Astrocyte (in vitro differentiated cells and primary cell): Measurements from ENCODE around the gene MN1.

ENCODE experiments used
- CTCF ChIP-seq: IDR thresholded peaks from 2 replicates; pipeline ENCODE4 v1.5.1; 2011; ENCODE audit warnings: low read depth, mild to moderate bottlenecking, inconsistent platforms, low read length, moderate library complexity; ENCODE audit not compliant: insufficient read depth
- EZH2 ChIP-seq: IDR thresholded peaks from 2 replicates; pipeline ENCODE4 v1.6.1; 2012; ENCODE audit warnings: mild to moderate bottlenecking, low read length, inconsistent platforms; ENCODE audit not compliant: insufficient read depth

- no peak for TF ChIP-seq CTCF
- TF ChIP-seq EZH2, result no peak
Observed at GRCh38 chr22:27833803-27834202, 32.2 kb upstream of the MN1 start.
